ENCODE measurements around the gene KCNH1.

The KCNH1 gene, protein sequence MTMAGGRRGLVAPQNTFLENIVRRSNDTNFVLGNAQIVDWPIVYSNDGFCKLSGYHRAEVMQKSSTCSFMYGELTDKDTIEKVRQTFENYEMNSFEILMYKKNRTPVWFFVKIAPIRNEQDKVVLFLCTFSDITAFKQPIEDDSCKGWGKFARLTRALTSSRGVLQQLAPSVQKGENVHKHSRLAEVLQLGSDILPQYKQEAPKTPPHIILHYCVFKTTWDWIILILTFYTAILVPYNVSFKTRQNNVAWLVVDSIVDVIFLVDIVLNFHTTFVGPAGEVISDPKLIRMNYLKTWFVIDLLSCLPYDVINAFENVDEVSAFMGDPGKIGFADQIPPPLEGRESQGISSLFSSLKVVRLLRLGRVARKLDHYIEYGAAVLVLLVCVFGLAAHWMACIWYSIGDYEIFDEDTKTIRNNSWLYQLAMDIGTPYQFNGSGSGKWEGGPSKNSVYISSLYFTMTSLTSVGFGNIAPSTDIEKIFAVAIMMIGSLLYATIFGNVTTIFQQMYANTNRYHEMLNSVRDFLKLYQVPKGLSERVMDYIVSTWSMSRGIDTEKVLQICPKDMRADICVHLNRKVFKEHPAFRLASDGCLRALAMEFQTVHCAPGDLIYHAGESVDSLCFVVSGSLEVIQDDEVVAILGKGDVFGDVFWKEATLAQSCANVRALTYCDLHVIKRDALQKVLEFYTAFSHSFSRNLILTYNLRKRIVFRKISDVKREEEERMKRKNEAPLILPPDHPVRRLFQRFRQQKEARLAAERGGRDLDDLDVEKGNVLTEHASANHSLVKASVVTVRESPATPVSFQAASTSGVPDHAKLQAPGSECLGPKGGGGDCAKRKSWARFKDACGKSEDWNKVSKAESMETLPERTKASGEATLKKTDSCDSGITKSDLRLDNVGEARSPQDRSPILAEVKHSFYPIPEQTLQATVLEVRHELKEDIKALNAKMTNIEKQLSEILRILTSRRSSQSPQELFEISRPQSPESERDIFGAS

DNA sequence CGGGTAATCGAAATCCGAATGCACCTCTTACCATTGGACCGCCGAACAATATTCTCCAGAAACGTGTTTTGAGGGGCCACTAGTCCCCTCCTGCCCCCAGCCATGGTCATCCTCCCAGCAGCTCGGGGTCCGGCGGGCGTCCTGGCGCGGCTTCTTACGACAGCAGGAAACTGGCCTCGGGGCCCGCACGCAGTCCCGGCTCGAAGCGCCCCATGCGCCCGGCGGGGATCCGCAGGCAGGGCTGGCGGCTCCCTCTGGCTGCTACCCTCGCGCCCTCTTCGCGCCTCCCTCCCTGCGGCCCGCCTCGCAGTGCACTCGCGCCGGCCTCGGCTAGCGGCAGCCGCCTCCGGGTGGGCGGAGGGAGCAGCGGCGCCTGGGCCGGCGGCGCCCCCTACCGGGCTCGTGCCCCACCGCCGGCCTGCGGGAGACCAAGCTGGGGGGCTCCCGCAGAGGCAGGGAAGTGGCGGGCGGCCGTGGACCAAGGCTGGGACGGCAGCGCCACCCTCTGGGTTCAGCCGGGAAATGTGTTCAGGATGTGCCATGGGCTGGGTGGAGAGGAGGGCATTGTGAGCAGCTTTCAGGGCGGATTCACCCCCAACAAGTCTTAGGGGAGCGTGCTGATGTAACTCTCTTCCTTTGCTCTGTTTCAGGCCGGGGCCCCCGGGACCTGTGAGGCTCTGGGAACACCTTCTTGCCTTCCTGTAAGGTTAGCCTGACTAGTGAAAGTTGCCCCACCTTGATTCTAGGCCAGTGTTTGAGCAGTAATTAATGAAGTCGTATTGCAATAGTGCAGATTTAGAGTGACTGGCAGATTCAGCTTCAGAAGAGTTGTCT, at the start of gene KCNH1:
TSS of gene KCNH1 (minus strand) at position 313 of the 834 bp plus-strand sequence. CDS start at position 110, 203 bp downstream.
- peak; percentile 91 for DNase-seq

DNA sequence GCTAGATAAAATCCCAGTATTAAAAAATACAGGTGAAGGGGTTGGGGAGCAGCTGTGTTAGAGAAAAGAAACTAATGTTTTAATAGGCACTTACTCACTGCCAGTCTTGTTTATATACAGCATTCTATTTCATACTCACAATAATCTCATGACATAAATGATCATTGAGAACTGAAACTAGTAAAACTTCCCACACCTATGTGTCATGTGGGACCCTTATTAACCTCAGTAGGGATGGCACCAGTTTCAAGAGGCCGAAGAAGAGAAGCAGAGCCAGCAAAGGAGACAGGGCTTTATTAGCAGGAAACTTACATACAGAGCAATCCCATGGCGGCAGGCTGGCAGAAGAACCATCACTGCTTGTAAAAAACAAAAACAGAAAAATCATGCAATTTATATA, 48.8 kb upstream of the KCNH1 start:
- DNase-seq, result no peak

DNA sequence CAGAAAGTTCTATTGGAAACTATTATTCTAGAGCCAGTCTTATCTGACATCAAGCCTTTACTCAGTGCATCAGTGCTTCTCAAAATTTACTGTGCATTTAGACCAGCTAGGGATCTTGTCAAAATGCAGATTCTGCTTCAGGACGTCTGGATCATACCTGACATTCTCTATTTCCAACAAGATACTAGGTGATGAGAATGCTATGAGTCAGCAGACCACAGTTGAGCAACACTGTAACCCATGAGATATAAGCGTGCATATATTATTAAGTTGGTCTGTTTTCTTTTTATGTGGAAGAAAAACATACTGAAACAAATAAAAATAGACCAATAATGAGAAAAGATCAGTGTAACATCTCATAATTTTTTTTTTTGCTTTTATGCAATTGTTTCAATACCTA, 40.4 kb upstream of the KCNH1 start:
- no peak for DNase-seq

DNA sequence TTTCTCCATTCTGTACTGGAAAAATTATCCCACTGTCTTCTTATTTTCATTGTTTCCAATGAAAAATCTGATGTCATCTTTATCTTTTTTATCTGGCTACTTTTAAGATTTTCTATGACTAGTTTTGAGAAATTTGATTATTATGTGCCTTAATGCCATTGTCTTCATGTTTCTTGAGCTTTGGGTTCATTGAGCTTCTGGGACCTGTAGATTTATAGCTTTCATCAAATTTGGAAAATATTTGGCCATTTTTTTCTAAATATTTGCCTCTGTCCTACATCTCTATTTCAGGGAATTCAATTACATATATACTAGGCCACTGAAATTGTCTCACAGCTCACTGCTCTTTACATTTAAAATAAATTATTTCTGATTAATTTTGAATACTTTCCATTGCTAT, 38.7 kb upstream of the KCNH1 start:
- DNase-seq, result no peak

DNA sequence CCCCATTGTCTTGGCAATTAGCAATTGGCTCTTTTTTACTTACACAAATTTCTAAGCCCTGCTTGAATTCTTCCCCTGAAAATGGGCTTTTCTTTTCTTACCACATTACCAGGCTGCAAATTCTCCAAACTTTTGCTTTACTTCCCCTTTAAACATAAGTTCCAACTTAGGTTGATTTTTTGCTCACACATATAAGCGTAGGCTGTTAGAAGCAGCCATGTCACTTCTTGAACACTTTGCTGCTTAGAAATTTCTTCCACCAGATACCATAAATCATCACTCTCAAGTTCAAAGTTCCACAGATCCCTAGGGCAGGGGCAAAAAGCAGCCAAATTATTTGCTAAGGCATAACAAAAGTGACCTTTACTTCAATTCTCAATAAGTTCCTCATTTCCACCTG, 35.4 kb upstream of the KCNH1 start:
- no peak for DNase-seq

DNA sequence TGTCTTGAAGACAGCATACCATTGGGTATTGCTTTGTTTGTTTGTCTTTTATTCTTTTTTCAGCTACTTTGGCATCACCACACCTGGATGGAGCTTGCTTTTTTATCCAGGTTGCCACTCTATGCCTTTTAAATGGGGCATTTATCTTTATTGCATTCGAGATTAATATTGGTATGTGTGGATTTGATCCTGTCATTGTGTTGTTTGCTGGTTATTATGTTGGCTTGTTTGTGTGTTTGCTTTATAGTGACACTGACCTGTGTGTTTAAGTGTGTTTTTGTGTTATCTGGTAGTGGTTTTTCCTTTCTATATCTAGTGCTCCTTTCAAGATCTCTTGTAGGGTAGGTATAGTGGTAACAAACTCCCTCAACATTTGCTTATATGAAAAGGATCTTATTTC, 24.9 kb upstream of the KCNH1 start:
- no peak for DNase-seq

DNA sequence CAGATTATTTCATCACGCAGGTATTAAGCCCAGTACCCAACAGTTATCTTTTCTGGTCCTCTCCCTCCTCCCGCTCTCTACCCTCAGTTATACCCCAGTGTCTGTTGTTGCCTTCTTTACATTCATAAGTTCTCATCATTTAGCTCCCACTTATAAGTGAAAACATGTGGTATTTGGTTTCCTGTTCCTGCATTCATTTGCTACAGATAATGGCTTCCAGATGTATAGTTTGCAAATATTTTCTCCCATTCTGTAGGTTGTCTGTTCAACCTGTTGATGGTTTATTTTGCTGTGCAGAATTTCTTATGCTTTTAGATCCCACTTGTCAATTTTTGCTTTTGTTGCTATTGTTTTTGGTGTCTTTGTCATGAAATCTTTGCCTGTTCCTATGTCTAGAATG, 21.1 kb upstream of the KCNH1 start:
- DNase-seq, result no peak

DNA sequence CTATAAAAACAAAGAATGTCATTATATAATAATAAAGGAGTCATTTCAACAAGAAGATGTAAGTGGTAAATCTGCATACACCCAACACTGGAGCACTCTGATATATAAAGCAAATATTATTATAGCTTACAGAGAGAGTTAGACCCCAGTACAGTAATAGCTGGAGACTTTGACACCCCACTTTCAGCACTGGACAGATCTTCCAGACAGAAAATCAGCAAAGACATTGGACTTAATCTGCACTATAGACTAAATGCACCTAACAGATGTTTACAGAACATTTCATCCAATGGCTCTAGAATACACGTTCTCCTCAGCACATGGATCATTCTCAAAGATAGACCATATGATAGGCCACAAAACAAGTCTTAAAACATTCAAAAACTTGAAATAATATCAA, 20.0 kb upstream of the KCNH1 start:
- no peak for DNase-seq

DNA sequence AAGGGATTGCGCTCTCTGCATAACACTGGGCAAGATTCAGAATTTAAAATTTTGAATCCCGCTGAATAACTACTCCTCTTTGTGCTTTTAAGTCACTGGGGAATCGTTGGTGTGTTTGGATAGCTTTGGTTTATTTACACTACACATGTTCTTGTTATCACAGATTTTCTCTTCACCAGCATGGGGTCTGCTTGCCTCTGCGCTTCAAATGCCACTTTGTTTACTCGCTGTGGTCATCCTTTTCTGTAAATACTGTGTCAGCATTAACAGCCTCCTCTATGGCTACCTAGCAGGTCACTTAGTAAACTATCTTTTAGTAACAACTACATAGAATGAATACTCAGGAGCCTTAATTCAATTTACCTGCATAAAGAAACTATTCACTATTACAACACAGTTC, 14.4 kb upstream of the KCNH1 start:
- no peak for DNase-seq

DNA sequence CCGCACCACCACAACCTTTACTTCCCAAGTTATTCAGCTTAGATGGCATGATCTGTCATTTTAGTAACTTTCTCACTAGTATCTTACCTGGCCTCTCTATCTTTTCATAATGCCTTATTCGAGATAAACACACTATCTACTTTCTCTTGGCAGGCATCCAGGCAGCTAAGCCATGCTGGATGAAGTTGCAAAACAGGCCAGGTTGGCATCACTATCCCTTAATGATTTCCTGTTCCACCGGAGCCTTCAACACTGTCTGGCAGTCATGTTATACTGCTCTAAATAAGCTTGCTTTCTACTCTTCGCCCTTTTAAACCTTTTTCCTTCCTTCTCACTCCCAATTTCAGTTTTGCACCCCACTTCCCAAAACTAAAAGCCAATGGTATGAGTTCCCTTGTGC, 12.0 kb upstream of the KCNH1 start:
- no peak for DNase-seq

DNA sequence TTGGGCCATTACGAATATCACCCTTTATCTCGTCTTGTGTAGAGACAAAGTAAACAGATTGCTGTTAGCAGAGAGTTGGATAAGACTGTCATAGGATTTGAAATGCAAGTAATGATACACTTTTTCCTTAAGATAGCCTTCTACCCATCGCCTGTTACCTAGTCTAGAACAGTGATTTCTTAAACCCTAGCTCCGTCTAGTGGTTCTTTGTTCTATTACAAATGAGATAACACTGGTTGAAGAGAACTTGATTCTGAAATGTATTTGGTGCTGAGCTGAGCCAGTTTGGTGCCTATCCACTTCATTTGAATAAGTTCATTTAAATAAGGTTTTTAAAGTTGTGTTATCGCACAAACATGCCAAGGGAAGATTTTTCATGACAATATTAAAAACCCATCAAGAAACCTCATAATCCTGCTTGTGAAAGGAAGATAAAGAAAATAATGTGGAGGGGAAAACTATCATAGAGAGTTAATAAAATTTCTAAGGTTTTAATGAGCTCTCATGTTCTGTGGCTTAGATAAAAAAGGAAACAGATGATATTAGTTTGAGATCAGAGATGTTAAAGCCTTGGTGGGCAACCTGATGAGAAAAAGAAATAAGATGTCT, 1.5 kb upstream of the KCNH1 start:
- DNase-seq, result peak; percentile 65

DNA sequence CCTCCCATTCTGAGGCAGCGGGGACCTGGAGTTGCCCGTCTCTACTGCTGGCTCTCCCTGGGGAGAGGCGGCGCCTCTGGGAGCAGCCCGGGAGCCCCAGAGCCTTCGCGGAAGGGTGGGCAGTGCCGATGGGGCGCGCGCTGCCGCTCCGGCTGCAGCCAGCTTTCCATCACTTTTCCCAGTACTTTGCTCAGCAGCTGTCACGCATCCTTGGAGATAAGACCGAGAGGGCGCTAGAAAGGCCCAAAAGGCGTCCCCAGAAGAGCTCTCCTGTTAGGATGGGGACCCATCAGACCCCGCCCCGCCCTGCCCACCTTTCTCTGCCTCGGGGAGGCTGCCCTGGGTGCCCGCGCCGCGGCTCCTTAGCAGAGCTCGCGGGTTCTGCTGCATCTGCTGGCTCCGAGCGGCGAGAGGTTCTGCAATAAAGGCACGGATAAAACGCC, 534 bp downstream of the KCNH1 start:
- peak; percentile 52 for DNase-seq

DNA sequence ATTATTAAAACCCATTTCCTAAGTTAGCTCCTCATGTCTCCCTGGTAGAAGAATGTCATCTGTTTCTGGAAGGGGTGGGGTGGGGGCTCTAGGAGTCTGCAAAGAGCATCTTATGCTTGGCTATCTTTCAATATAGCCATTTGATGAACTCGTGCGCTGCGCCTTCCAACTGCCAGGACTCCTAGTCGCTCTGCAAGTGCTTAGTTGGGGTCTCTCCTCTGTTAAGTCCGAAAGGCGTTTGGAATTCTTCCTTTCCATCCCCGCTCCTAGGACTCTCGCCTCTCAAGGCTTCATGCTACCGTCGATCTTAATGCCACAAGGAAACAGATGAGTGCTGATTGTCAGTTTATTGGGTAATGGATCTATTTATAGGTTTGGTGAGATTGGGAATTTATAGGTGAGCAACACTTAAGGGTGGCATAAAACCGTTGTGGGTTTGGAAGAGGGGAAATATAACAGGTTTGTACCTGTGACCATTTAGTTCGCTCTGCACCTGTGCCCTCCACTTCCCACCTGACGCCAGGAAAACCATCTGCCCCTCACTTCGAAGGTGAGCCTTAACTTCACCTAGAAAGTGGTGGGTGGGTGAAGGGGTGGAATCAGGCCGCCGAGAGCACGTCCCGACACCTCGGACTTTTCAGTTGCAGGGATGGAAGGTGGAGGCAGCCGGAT, 1.1 kb downstream of the KCNH1 start:
- DNase-seq, result no peak

DNA sequence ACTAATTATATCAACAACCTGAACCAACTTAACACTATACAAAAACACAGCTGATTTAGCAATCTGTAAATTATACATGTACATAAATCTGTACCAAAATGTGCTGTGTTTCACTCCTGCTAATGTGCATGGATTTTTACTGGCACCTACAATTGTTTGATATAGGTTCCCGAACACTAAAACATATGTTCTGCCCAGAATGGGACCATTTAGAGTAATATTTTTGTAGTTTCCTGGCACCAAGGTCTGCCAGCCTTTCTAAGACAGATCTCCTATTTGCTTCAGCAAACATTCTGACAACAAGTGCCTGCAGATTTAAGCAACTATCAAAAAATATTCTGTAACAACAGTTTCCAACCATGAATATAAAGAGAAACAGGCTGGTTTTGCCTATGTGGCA, 4.2 kb downstream of the KCNH1 start:
- DNase-seq, result no peak

DNA sequence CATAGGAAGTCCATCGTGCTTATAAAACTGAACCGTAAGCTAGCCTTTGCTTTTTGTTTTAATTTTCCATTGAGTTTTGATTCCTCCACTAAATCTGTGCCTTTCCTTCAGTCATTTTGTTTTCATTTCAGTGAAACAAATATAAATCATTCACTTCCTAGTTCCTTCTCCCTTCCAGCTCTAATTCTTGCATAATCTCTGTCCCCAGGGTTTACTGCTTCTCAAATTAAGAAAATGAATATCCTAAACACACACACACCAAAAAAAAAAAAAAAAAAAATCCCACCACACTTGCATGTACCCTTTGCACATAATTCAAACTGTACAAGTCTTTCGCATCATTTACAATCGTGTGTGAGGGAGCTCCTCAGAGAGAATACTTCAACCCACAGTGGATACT, 6.8 kb downstream of the KCNH1 start:
- no peak for DNase-seq

DNA sequence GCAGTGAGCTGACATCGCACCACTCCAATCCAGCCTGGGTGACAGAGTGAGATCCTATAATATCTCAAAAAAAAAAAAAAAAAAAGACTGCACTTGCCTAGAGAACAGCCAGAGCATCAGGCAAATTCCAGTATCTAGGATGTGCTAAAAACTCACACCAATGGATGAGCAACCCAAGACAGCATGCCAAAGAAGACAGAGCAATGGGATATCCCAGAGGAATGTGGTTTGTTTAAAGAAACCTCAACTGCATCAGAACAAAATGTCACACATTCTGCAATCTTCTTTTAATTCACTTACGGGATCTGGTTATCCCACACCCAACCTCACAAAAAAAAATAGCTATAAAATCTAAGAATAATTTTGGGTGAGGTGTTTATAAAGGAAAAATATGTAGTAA, 7.3 kb downstream of the KCNH1 start:
- peak; percentile 41 for DNase-seq

DNA sequence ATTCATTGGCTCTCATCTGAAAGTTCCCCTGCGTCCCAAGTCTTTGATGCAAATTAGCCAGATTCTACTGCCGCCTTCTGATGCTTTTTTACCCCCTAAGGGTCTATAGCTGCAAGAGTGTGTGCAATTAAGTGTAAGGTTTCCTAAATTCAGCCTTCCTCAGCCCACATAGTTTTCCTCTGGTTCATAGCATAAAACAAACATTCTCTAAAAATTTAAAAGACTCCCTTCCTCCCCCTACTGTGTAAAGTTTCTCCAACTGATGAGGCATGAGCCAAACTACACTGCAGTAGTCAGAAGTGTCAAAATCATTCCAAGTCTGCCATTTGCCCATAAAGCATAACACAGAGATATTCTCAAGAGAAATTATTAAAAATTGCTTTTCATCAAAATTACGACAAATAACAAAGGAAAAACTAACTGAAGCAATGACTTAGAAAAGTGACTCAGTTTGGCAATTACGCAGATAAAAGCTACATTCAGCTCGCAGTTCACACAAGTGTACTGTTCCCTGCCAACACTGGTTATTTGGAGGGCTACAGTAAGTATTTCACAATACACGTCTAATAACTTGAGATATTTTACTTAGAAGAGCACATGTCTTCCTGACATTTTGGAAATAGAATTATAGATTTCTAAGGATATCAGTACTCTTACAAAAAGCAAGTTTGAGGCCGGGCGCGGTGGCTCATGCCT, 15.4 kb downstream of the KCNH1 start:
- DNase-seq, result peak; percentile 77

DNA sequence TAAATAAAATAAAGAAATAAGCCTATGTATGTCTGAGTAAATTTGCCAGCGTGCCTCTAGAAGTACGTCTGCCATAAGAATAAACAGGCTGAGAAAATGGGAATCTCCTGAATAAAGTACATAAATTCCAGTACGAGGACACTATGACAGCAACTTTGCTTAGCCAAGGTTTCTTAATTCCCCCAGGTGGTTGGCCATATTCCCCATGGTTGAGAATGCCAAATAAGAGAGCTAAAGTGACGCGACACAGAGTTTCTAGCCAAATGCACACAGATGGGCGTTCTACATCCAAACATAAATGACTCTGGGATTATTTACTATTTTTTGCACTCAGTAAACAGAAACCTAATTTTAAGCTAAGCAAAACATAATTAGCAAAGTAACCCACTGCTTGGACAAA, 19.5 kb downstream of the KCNH1 start:
- no peak for DNase-seq

DNA sequence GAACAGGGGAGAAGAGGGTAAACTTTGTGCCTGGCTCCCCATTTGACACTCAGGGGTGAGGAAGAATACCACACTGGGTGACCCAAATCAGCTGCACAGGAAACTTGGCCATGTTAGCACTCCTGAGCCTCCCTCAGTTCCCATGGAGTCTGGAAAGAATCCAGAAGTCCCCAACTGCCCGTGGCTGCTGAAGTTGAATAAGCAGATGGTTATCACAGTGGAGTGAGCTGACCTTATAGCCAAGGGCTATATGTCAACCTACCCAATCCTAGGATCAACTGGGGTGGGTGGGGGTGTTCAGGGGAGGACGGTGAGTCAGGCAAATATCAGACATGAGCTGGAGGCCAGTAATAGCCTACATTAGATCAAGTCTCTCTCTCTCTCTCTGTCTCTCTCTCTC, 20.4 kb downstream of the KCNH1 start:
- peak; percentile 40 for DNase-seq

DNA sequence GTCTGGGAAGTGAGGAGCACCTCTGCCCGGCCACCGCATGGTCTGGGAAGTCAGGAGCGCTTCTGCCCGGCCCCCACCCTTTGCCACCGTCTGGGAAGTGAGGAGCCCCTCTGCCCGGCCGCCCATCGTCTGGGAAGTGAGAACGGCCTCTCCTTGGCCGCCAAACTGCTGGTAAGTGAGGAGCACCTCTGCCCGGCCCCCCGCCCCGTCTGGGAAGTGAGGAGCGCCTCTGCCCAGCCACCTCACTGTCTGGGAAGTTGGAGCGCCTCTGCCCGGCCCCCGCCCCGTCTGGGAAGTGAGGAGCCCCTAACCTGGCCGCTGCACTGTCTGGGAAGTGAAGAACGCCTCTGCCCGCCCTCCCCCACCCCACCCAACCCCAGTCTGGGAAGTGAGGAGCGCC, 22.6 kb downstream of the KCNH1 start:
- DNase-seq, result no peak

DNA sequence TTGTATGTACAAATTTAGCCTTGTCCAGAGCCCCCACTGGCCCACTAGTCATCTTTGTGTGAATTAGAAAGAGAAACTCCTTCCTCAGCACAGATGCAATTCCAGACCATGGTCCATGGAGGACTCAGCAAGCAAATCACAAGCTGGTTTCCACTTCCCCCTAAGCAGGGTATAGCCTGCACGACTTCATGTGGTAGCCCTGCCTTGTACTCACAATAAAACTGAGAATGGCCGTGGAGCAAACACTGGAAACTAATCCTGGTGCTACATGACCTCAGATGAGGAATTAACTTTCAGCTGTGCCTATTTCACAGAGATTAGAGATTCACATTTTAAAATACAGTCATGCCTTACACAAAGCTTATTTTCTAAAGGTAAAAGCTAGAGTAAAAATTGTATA, 32.5 kb downstream of the KCNH1 start:
- no peak for DNase-seq
